Tibial artery (tissue), 4 donors: ENCODE results near the gene KISS1R.

Experiments used
- DNase-seq, 2 donors: peaks; one replicate each; pipeline ENCODE4 v3.0.0-alpha.2; 2019
- H3K27ac ChIP-seq, 2 donors: fragments of 200-600 bp; sonication (generic) in 1 of 2; 1 replicate in 1 of 2; 2 replicates in 1 of 2; pipeline ENCODE4 v1.5.1; 2018 to 2019; ENCODE audit warnings: mild to moderate bottlenecking in 1 of 2
- H3K27me3 ChIP-seq, 2 donors: fragments of 200-600 bp; sonication (generic) in 1 of 2; one replicate each; pipeline versions ENCODE4 v1.5.1 to v1.6.0; 2016 to 2019
- H3K36me3 ChIP-seq, 3 donors: fragments of 200-600 bp; sonication (generic) in 2 of 3; one replicate each; pipeline ENCODE4 v1.5.1; 2016 to 2019; ENCODE audit warnings: mild to moderate bottlenecking in 2 of 3
- H3K4me1 ChIP-seq, 4 donors: fragments of 200-600 bp; sonication (generic) in 2 of 4; 1 replicate in 3 of 4; 2 replicates in 1 of 4; pipeline ENCODE4 v1.5.1; 2016 to 2019
- H3K4me3 ChIP-seq, 2 donors: fragments of 200-600 bp; sonication (generic) in 1 of 2; 1 replicate in 1 of 2; 2 replicates in 1 of 2; pipeline ENCODE4 v1.5.1; 2018 to 2019; ENCODE audit warnings: mild to moderate bottlenecking in 2 of 2
- H3K9me3 ChIP-seq, 3 donors: fragments of 200-600 bp; sonication (generic) in 1 of 3; one replicate each; pipeline ENCODE4 v1.5.1; 2016 to 2019
- intact Hi-C: fragments of 100-400 bp; cut with DNase I; formaldehyde crosslinking; loops from one replicate; pipeline ENCODE4 v1.15.0; 2023; ENCODE audit warnings: low total_unique reads
- TF ChIP-seq, protein P1 (sequence below), 2 experiments: fragments of 200-600 bp in 1 of 2; fragments of 450-650 bp in 1 of 2; IDR thresholded peaks; one replicate each; pipeline ENCODE4 v1.5.1; 2017 to 2019; ENCODE audit warnings: antibody characterized with exemption in 2 of 2, mild to moderate bottlenecking in 1 of 2, moderate library complexity in 1 of 2

KISS1R gene

DNA sequence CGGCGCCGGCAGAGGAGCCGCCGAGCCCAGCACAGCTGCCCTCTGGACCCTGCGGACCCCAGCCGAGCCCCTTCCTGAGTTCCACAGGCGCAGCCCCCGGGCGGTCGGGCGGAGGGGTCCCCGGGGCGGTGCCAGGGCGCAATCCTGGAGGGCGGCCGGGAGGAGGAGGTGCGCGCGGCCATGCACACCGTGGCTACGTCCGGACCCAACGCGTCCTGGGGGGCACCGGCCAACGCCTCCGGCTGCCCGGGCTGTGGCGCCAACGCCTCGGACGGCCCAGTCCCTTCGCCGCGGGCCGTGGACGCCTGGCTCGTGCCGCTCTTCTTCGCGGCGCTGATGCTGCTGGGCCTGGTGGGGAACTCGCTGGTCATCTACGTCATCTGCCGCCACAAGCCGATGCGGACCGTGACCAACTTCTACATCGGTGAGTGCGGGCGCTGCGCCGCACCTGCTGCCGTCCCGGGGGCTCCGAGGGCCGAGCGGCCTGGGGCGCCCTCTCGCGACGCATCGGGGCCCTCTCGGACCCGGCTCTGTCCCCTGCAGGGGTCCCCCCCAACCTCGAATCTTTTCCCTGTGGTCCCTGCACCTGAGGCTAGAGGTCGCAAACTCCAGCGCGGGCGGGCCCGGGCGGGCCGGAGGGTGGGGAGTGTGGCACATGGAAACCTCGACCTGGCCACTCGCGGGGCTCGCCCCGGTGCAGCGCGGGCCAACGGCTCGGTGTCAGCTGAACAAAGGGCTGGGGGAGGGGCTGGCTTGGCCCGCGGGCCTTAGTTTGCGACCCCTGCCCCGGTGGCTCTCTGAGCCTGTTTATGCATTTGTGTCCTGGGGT, at the start of gene KISS1R:
Gene KISS1R (plus strand): TSS at position 11 of the 829 bp plus-strand sequence. CDS start 170 bp downstream, at position 181.
- no peak for DNase-seq
- Histone ChIP-seq H3K36me3 (no peaks in the 10 kb centered on the region), H3K9me3 (no peaks in the 10 kb centered on the region), H3K27ac (no peak within 1 kb of the TSS), H3K4me3 (peak within 1 kb of the TSS; percentile 27 to 39), H3K27me3 (peaks cover 12 to 52% of the 10 kb centered on the region in 2 donors), H3K4me1 (peaks cover 0 to 54% (median 48%) of the 10 kb centered on the region in 4 donors)
- TF ChIP-seq, protein P1, sequence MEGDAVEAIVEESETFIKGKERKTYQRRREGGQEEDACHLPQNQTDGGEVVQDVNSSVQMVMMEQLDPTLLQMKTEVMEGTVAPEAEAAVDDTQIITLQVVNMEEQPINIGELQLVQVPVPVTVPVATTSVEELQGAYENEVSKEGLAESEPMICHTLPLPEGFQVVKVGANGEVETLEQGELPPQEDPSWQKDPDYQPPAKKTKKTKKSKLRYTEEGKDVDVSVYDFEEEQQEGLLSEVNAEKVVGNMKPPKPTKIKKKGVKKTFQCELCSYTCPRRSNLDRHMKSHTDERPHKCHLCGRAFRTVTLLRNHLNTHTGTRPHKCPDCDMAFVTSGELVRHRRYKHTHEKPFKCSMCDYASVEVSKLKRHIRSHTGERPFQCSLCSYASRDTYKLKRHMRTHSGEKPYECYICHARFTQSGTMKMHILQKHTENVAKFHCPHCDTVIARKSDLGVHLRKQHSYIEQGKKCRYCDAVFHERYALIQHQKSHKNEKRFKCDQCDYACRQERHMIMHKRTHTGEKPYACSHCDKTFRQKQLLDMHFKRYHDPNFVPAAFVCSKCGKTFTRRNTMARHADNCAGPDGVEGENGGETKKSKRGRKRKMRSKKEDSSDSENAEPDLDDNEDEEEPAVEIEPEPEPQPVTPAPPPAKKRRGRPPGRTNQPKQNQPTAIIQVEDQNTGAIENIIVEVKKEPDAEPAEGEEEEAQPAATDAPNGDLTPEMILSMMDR (IDR thresholded peaks at IDR 0.05) = peak in 1 of 2 experiments; percentile 16
- intact Hi-C loops = loop anchor here (5.0 kb wide), 2 partner anchors 60 to 145 kb away; partner anchors contain the start of gene CFD

DNA sequence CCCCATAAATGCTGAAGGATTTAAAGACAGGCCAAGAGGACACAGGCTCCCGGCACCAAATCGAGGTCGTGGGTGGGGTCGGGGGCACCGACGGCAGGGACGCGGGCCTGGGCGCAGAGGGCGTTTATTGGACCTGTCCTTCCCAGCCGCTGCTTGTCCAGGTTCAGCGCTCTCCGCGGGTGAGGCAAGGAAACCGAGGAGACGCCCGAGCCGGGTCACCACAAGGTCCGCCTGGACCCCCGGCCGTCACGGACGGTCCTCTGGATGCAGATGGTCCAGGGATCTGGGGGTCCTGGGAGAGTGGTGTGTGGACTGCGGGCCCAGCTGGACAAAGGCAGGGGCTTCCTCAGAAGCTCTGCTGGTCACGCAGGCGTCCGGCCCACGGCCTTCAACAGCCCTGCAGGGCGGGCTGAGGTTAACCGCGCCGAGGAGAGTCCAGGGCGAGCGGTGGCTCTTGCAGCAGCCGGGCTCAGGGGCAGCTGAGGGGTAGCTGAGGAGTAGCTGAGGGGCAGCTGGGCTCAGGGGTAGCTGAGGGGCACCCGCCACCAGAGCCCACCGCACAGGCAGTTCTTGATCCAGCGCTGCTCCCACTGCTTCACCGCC, 49.2 kb upstream of the KISS1R start:
- intact Hi-C loops = no loop called here
- H3K27me3 ChIP-seq = peaks cover 0 to 1% of the 10 kb centered on the region in 2 donors
- H3K4me3 ChIP-seq = no peak overlapping the region
- no peak for DNase-seq
- peaks cover 0 to 20% (median 11%) of the 10 kb centered on the region in 4 donors for H3K4me1 ChIP-seq
- peaks cover 14 to 58% (median 33%) of the 10 kb centered on the region in 3 donors for H3K36me3 ChIP-seq
- TF ChIP-seq, protein P1 (IDR thresholded peaks at IDR 0.05) = no peak
- no peaks in the 10 kb centered on the region for H3K9me3 ChIP-seq
- H3K27ac ChIP-seq = no peak overlapping the region

DNA sequence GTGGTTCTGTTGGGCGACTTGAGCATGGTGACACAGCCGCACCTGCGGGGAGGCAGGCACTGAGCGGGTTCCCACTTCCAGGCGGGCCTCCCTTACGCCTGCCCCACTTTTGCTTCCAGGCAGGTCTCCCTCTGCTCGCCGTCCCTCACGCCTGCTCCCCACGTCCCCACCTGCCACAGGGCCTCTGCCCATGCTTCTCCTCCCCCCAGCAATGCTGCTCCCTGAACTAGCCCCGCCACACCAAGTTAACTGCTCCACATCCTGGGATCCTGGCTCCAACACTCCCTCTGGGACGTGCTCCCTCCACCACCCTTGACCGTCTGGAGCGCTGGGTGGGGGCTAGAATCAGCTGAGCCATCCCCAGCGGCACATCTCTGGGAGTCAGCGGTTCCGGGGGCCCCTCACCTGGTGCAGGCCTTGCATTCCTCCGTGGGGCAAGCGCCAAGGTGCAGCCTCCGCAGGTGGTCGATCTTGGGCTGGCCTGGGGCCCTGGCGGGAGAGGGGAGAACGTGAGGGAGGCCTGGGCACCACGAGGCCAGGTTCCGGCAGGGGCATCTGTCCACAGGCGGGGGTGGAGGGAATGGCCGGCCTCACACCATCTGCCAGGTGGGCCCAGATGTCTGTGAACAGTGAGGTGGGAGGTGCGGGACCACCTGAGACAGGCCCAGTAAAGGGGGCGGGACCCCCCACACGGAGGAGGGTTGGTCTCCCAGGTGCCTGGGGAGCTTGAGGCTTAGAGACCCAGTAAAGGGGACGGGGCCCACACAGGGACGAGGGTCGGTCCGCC, 48.5 kb upstream of the KISS1R start:
- Histone ChIP-seq H3K4me3 (no peak overlapping the region), H3K9me3 (no peaks in the 10 kb centered on the region), H3K4me1 (peaks cover 0 to 18% (median 11%) of the 10 kb centered on the region in 4 donors), H3K27me3 (no peaks in the 10 kb centered on the region), H3K36me3 (peaks cover 18 to 63% (median 38%) of the 10 kb centered on the region in 3 donors), H3K27ac (peak overlapping the region; percentile 62 to 70)
- TF ChIP-seq, protein P1 (IDR thresholded peaks at IDR 0.05) = no peak
- DNase-seq = no peak
- intact Hi-C loops = no loop called here

DNA sequence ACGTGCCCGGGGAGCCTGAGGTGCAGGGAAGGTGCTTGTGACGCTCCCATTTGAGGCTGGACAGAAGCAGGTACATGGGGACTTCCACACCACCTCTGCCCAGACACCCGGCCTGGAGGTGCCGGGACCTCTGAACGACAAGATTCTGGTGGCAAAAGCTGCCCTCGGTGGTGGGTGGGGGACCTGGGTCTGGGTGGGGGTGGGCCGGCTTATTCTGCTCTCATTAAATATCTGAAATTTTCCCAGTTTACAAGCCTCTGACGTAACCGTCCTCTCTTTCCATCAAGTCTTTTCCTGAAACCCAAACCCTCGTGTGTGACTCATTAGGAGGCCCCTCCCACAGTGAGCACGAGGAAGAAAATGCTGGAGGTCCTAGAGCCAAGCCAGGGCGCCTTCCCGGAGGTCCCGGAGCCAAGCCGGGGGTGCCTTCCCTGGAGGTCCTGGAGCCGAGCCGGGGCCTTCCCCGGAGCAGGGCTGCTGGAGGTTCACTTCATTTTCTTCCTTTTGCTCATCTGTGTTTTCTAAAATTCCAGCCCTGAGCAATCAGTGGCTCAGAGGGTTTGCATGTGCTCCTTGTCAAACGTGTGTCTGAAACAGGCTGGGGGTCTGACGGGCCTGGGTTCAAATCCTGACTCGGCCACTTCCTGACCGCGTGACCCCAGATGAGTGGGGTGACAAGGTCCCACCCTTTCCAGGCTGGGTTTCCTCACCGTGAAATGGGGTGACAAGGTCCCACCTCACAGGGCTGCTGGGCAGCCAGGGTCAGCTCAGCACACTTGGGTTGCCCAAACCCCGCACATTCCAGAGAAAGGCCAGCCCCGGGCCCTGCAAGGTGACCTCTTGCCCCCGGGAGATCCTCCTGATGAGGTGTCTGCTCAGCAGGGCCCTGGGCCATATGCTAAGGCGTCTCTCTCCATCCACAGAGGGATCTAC, 47.6 kb upstream of the KISS1R start:
- H3K4me1 ChIP-seq = peaks cover 0 to 16% (median 10%) of the 10 kb centered on the region in 4 donors
- intact Hi-C loops = no loop called here

More for the DNA sequence above, 47.6 kb upstream of the KISS1R start:
- H3K36me3 ChIP-seq = peaks cover 25 to 71% (median 46%) of the 10 kb centered on the region in 3 donors
- no peak overlapping the region for H3K4me3 ChIP-seq
- TF ChIP-seq, protein P1 (IDR thresholded peaks at IDR 0.05) = no peak
- H3K9me3 ChIP-seq = no peaks in the 10 kb centered on the region
- H3K27ac ChIP-seq = peak overlapping the region; percentile 62 to 70
- H3K27me3 ChIP-seq = no peaks in the 10 kb centered on the region
- peak; percentile 85 to 90 for DNase-seq
